HepG2 (cell line): Measurements from ENCODE around the gene DNAJB11. TPM values are rescaled to one million over a fixed set of nuclear protein-coding genes. Genes with fewer than 3 reads are reported as not detected.

Source experiments
- ADNP ChIP-seq: sonication (generic); formaldehyde crosslinking; IDR thresholded peaks from 2 replicates; pipeline ENCODE4 v1.4.0; 2020; ENCODE audit warnings: missing genetic modification reagents
- DNMT3B ChIP-seq: conservative IDR thresholded peaks from 2 replicates; pipeline ENCODE4 v1.6.1; 2016; ENCODE audit warnings: missing biosample characterization, control low read depth
- HDAC2 ChIP-seq: sonication (generic); formaldehyde crosslinking; IDR thresholded peaks from 2 replicates; pipeline ENCODE4 v1.4.0; 2020; ENCODE audit warnings: missing genetic modification reagents
- HMG20A ChIP-seq: IDR thresholded peaks from 2 replicates; pipeline ENCODE4 v1.6.1; 2016; ENCODE audit warnings: borderline replicate concordance
- LCORL ChIP-seq, 2 experiments: fragments of 450-650 bp in 1 of 2; sonication (generic) in 1 of 2; formaldehyde crosslinking in 1 of 2; IDR thresholded peaks; 2 replicates each; pipeline versions ENCODE4 v1.5.0 to v1.6.1; 2017 to 2020; ENCODE audit warnings: antibody characterized with exemption in 1 of 2, missing genetic modification reagents in 1 of 2
- MXD4 ChIP-seq: IDR thresholded peaks from 2 replicates; pipeline ENCODE4 v1.6.1; 2016; ENCODE audit warnings: mild to moderate bottlenecking, missing biosample characterization, missing genetic modification reagents
- PHF5A ChIP-seq: IDR thresholded peaks from one replicate; pipeline ENCODE4 v1.6.1; 2018; ENCODE audit warnings: low read depth, missing genetic modification reagents; ENCODE audit not compliant: unreplicated experiment
- STAG1 ChIP-seq: sonication (generic); formaldehyde crosslinking; IDR thresholded peaks from 2 replicates; pipeline ENCODE4 v1.4.0; 2020; ENCODE audit warnings: missing genetic modification reagents
- TEAD3 ChIP-seq: optimal IDR thresholded peaks from 2 replicates; pipeline ENCODE3; 2016; ENCODE audit warnings: borderline replicate concordance
- ZNF557 ChIP-seq: sonication (generic); formaldehyde crosslinking; IDR thresholded peaks from 2 replicates; pipeline ENCODE4 v1.4.0; 2020; ENCODE audit warnings: missing genetic modification reagents
- ZSCAN29 ChIP-seq: sonication (generic); formaldehyde crosslinking; conservative IDR thresholded peaks from 2 replicates; pipeline ENCODE4 v1.4.0; 2020; ENCODE audit warnings: mild to moderate bottlenecking, missing genetic modification reagents
- ZXDC ChIP-seq: sonication (generic); formaldehyde crosslinking; IDR thresholded peaks from 2 replicates; pipeline ENCODE4 v1.5.0; 2020; ENCODE audit warnings: mild to moderate bottlenecking, missing genetic modification reagents
- polyA plus RNA-seq, 8 experiments: library from polyadenylated mRNA; depleted of rRNA in 3 of 8; stranded (reverse) in 7 of 8; unstranded in 1 of 8; fragments of >200 nt; fragmentation: Illumina TruSeq in 4 of 8; extraction: Trizol in 4 of 8; gene quantifications; 2 replicates each; pipeline versions ENCODE4 v1.2.1 to v1.2.3, GENCODE V29; 2011 to 2016; ENCODE audit warnings: low read depth in 4 of 8, missing spikeins in 1 of 8, mixed read lengths in 1 of 8; ENCODE audit not compliant: insufficient read depth in 1 of 8
- total RNA-seq, 5 experiments: library from RNA; depleted of rRNA; stranded (reverse); fragments of >200 nt; fragmentation: Illumina TruSeq; extraction: Trizol; gene quantifications; 2 replicates each; pipeline ENCODE4 v1.2.3, GENCODE V29; 2016; ENCODE audit warnings: low read depth in 1 of 5
- TF ChIP-seq, protein P1 (sequence below): sonication (generic); formaldehyde crosslinking; IDR thresholded peaks from 2 replicates; pipeline ENCODE4 v1.4.0; 2020; ENCODE audit warnings: low read depth, missing genetic modification reagents
- TF ChIP-seq, protein P2 (sequence below): sonication (generic); formaldehyde crosslinking; IDR thresholded peaks from 2 replicates; pipeline ENCODE4 v1.5.1; 2020; ENCODE audit warnings: mild to moderate bottlenecking, missing genetic modification reagents, borderline replicate concordance

The DNAJB11 gene
- total and polyA plus RNA-seq, 2 of the 13 experiments (the other 11 are each of a cell fraction or from before 2014, with no cell fraction given): 41.0 to 132 TPM

DNA sequence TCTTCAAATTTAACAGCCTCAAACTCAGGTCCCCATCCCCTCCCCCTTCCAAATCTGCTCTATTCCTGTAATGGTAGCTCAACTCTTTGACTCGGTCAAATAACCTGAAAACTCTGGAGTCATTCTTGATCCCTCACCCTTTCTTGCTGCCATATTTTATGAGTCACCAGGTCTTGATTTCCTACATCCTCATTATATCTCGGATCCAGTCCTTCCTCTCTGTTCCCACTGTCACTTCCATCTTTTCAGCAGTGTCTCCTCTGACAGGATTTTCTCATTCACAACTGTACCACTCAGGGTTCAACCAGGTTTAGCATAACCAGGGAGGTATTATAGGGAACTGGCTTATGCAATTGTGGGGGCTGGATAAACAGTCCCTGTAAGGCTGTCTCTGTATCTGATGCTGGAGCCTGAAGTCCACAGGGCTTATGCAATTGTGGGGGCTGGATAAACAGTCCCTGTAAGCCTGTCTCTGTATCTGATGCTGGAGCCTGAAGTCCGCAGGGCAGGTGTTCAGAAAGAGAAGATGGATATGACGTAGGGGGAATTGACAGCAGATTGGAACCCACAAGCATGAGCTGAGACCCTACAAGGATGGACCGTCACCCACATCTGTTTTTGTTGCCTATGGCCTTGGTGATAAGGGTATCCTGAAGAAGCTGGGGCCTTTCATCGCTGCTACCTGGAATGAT lies 60.6 kb downstream of the DNAJB11 start (continued):
- TF ChIP-seq, protein P1, sequence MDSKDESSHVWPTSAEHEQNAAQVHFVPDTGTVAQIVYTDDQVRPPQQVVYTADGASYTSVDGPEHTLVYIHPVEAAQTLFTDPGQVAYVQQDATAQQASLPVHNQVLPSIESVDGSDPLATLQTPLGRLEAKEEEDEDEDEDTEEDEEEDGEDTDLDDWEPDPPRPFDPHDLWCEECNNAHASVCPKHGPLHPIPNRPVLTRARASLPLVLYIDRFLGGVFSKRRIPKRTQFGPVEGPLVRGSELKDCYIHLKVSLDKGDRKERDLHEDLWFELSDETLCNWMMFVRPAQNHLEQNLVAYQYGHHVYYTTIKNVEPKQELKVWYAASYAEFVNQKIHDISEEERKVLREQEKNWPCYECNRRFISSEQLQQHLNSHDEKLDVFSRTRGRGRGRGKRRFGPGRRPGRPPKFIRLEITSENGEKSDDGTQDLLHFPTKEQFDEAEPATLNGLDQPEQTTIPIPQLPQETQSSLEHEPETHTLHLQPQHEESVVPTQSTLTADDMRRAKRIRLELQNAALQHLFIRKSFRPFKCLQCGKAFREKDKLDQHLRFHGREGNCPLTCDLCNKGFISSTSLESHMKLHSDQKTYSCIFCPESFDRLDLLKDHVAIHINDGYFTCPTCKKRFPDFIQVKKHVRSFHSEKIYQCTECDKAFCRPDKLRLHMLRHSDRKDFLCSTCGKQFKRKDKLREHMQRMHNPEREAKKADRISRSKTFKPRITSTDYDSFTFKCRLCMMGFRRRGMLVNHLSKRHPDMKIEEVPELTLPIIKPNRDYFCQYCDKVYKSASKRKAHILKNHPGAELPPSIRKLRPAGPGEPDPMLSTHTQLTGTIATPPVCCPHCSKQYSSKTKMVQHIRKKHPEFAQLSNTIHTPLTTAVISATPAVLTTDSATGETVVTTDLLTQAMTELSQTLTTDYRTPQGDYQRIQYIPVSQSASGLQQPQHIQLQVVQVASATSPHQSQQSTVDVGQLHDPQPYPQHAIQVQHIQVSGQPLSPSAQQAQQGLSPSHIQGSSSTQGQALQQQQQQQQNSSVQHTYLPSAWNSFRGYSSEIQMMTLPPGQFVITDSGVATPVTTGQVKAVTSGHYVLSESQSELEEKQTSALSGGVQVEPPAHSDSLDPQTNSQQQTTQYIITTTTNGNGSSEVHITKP: no peak
- TF ChIP-seq HMG20A (CRISPR knock-in tag) (peak; percentile 88), HDAC2 (CRISPR knock-in tag) (peak; percentile 85), TEAD3 (CRISPR knock-in tag) (peak; percentile 62), ADNP (no peak), ZNF557 (CRISPR knock-in tag) (0 out of 2 replicates have a peak, but pooled peaks have one; percentile 40), DNMT3B (CRISPR knock-in tag) (no peak; the same call in 1 of the 2 replicates), MXD4 (CRISPR knock-in tag) (no peak), ZSCAN29 (CRISPR knock-in tag) (peak; percentile 85; the same call in 1 of the 2 replicates), ZXDC (no peak), STAG1 (peak; percentile 30), LCORL (IDR thresholded peaks at IDR 0.05) (0 out of 2 replicates have a peak, but pooled peaks have one; percentile 16), LCORL (CRISPR knock-in tag; IDR thresholded peaks at IDR 0.05) (peak; percentile 80), PHF5A (CRISPR knock-in tag) (no peak)
- TF ChIP-seq, protein P2, sequence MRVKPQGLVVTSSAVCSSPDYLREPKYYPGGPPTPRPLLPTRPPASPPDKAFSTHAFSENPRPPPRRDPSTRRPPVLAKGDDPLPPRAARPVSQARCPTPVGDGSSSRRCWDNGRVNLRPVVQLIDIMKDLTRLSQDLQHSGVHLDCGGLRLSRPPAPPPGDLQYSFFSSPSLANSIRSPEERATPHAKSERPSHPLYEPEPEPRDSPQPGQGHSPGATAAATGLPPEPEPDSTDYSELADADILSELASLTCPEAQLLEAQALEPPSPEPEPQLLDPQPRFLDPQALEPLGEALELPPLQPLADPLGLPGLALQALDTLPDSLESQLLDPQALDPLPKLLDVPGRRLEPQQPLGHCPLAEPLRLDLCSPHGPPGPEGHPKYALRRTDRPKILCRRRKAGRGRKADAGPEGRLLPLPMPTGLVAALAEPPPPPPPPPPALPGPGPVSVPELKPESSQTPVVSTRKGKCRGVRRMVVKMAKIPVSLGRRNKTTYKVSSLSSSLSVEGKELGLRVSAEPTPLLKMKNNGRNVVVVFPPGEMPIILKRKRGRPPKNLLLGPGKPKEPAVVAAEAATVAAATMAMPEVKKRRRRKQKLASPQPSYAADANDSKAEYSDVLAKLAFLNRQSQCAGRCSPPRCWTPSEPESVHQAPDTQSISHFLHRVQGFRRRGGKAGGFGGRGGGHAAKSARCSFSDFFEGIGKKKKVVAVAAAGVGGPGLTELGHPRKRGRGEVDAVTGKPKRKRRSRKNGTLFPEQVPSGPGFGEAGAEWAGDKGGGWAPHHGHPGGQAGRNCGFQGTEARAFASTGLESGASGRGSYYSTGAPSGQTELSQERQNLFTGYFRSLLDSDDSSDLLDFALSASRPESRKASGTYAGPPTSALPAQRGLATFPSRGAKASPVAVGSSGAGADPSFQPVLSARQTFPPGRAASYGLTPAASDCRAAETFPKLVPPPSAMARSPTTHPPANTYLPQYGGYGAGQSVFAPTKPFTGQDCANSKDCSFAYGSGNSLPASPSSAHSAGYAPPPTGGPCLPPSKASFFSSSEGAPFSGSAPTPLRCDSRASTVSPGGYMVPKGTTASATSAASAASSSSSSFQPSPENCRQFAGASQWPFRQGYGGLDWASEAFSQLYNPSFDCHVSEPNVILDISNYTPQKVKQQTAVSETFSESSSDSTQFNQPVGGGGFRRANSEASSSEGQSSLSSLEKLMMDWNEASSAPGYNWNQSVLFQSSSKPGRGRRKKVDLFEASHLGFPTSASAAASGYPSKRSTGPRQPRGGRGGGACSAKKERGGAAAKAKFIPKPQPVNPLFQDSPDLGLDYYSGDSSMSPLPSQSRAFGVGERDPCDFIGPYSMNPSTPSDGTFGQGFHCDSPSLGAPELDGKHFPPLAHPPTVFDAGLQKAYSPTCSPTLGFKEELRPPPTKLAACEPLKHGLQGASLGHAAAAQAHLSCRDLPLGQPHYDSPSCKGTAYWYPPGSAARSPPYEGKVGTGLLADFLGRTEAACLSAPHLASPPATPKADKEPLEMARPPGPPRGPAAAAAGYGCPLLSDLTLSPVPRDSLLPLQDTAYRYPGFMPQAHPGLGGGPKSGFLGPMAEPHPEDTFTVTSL (CRISPR knock-in tag): peak; percentile 81; the same call in 1 of the 2 replicates
